Neural cell (in vitro differentiated cells): ENCODE results near the gene UNC45A. TPM values are rescaled to one million over a fixed set of nuclear protein-coding genes. Genes with fewer than 3 reads are reported as not detected.

Source experiments
- H2AFZ ChIP-seq: fragments of 200-600, 300-800 bp; sonication (generic), shearing (Covaris generic); 2 replicates; pipeline ENCODE4 v1.6.0; 2014; ENCODE audit warnings: low read depth, mild to moderate bottlenecking, antibody characterized with exemption, low read length, moderate library complexity
- H3F3A ChIP-seq: fragments of 200-600 bp; shearing (Covaris generic); 2 replicates; pipeline ENCODE4 v1.6.1; 2016; ENCODE audit warnings: mild to moderate bottlenecking, moderate library complexity, mixed read lengths, antibody characterized with exemption, low read length; ENCODE audit not compliant: insufficient read depth, poor library complexity, severe bottlenecking
- H3K27ac ChIP-seq: fragments of 200-600, 300-800 bp; sonication (generic), shearing (Covaris generic); 2 replicates; pipeline ENCODE4 v1.5.1; 2014; ENCODE audit warnings: mild to moderate bottlenecking, low read length, moderate library complexity
- H3K27me3 ChIP-seq: fragments of 300-800, 200-600 bp; sonication (generic), shearing (Covaris generic); 2 replicates; pipeline ENCODE4 v1.6.0; 2014; ENCODE audit warnings: mild to moderate bottlenecking, low read depth, low read length, moderate library complexity; ENCODE audit not compliant: insufficient read depth
- H3K36me3 ChIP-seq: fragments of 300-800, 200-600 bp; sonication (generic), shearing (Covaris generic); 2 replicates; pipeline ENCODE4 v1.5.1; 2014; ENCODE audit warnings: mild to moderate bottlenecking, antibody characterized with exemption, low read length, moderate library complexity; ENCODE audit not compliant: insufficient read depth
- H3K4me2 ChIP-seq: fragments of 300-800, 200-600 bp; sonication (generic), shearing (Covaris generic); 2 replicates; pipeline ENCODE4 v1.6.0; 2014; ENCODE audit warnings: mild to moderate bottlenecking, low read length
- H3K4me3 ChIP-seq: fragments of 300-800, 200-600 bp; sonication (generic), shearing (Covaris generic); 2 replicates; pipeline ENCODE4 v1.5.1; 2014; ENCODE audit warnings: mild to moderate bottlenecking, low read length, moderate library complexity
- H3K79me2 ChIP-seq: fragments of 200-600 bp; shearing (Covaris generic); replicated peaks from 2 replicates; pipeline ENCODE4 v1.6.0; 2014; ENCODE audit warnings: mild to moderate bottlenecking, low read length, moderate library complexity; ENCODE audit not compliant: insufficient read depth
- H3K9ac ChIP-seq: fragments of 300-800, 200-600 bp; sonication (generic), shearing (Covaris generic); 2 replicates; pipeline ENCODE4 v1.6.1; 2016; ENCODE audit warnings: mild to moderate bottlenecking, low read length, mixed read lengths
- H3K9me2 ChIP-seq: fragments of 200-600 bp; shearing (Covaris generic); 2 replicates; pipeline ENCODE4 v1.6.1; 2016; ENCODE audit warnings: mild to moderate bottlenecking, low read length, mixed read lengths; ENCODE audit not compliant: insufficient read depth
- H3K9me3 ChIP-seq: fragments of 200-600, 300-800 bp; sonication (generic), shearing (Covaris generic); 2 replicates; pipeline ENCODE4 v1.6.1; 2016; ENCODE audit warnings: mild to moderate bottlenecking, mixed run types, low read length, moderate library complexity, mixed read lengths
- H4K20me1 ChIP-seq: fragments of 200-600 bp; shearing (Covaris generic); 2 replicates; pipeline ENCODE4 v1.6.1; 2016; ENCODE audit warnings: mild to moderate bottlenecking, mixed run types; ENCODE audit not compliant: insufficient read depth
- EP300 ChIP-seq: fragments of 450-650 bp; conservative IDR thresholded peaks from 2 replicates; pipeline ENCODE4 v1.6.1; 2014; ENCODE audit warnings: antibody characterized with exemption, mild to moderate bottlenecking, moderate library complexity; ENCODE audit not compliant: poor library complexity, severe bottlenecking
- EZH2 ChIP-seq: fragments of 200-600, 300-800 bp; shearing (Covaris generic), sonication (generic); IDR thresholded peaks from 2 replicates; pipeline ENCODE4 v1.6.1; 2014; ENCODE audit warnings: antibody characterized with exemption, low read length, borderline replicate concordance, mild to moderate bottlenecking; ENCODE audit not compliant: insufficient read depth, poor library complexity, severe bottlenecking
- MXI1 ChIP-seq: fragments of 450-650 bp; conservative IDR thresholded peaks from 2 replicates; pipeline ENCODE4 v1.6.1; 2014; ENCODE audit warnings: antibody characterized with exemption, mild to moderate bottlenecking; ENCODE audit not compliant: poor library complexity, severe bottlenecking
- POLR2AphosphoS5 ChIP-seq: IDR thresholded peaks from 2 replicates; pipeline ENCODE4 v1.6.1; 2012
- RAD21 ChIP-seq: fragments of 450-650 bp; conservative IDR thresholded peaks from 2 replicates; pipeline ENCODE4 v1.6.1; 2014; ENCODE audit warnings: antibody characterized with exemption, mild to moderate bottlenecking, moderate library complexity
- SMC3 ChIP-seq: fragments of 450-650 bp; conservative IDR thresholded peaks from 2 replicates; pipeline ENCODE4 v1.6.1; 2014; ENCODE audit warnings: antibody characterized with exemption, mild to moderate bottlenecking, moderate library complexity; ENCODE audit not compliant: poor library complexity
- TAF1 ChIP-seq: IDR thresholded peaks from 2 replicates; pipeline ENCODE4 v1.6.1; 2012; ENCODE audit warnings: low read depth
- polyA plus RNA-seq: library from polyadenylated mRNA; depleted of rRNA; stranded (reverse); fragments of >200 nt; gene quantifications from 2 replicates; pipeline ENCODE4 v1.2.3, GENCODE V29; 2014
- TF ChIP-seq, protein P1 (sequence below): IDR thresholded peaks from 2 replicates; pipeline ENCODE4 v1.6.1; 2012; ENCODE audit warnings: borderline replicate concordance
- TF ChIP-seq, protein P2 (sequence below): fragments of 450-650 bp; IDR thresholded peaks from 2 replicates; pipeline ENCODE4 v1.5.1; 2014; ENCODE audit warnings: antibody characterized with exemption, mild to moderate bottlenecking, moderate library complexity; ENCODE audit not compliant: poor library complexity, severe bottlenecking

UNC45A gene
- polyA plus RNA-seq, 1 donor from 2014 or later = 41.3 TPM

DNA sequence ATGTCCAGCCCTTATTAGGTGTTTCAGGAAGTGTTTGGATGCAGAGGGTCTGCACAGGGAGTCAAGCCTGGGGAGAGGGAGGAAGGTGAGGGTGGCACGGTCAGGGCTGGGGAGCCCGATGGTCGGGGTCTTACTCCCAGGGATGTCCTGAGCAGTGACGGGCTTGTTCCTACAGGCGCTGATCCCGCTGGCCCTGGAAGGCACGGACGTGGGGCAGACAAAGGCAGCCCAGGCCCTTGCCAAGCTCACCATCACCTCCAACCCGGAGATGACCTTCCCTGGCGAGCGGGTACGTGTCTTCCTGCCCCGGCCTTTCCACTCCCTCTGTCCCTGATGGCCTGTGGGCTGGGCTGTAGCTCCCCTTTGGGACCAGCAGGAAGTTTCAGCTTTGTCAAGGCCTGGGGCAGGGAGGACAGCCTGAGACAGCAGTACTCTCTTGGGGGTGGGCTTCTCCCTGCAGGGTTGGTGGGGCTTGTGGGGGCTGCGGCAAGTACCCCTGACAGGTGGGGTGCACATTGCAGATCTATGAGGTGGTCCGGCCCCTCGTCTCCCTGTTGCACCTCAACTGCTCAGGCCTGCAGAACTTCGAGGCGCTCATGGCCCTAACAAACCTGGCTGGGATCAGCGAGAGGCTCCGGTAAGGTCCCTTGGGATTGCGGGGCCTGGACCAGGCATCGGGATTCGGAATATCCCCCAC is 15.0 kb downstream of the UNC45A start:
- no peaks in the 10 kb centered on the region for H3F3A ChIP-seq
- no peaks in the 10 kb centered on the region for H3K27me3 ChIP-seq
- TF ChIP-seq EP300 = no peak
- no peak for TF ChIP-seq TAF1
- TF ChIP-seq POLR2AphosphoS5 = no peak
- TF ChIP-seq, protein P1, sequence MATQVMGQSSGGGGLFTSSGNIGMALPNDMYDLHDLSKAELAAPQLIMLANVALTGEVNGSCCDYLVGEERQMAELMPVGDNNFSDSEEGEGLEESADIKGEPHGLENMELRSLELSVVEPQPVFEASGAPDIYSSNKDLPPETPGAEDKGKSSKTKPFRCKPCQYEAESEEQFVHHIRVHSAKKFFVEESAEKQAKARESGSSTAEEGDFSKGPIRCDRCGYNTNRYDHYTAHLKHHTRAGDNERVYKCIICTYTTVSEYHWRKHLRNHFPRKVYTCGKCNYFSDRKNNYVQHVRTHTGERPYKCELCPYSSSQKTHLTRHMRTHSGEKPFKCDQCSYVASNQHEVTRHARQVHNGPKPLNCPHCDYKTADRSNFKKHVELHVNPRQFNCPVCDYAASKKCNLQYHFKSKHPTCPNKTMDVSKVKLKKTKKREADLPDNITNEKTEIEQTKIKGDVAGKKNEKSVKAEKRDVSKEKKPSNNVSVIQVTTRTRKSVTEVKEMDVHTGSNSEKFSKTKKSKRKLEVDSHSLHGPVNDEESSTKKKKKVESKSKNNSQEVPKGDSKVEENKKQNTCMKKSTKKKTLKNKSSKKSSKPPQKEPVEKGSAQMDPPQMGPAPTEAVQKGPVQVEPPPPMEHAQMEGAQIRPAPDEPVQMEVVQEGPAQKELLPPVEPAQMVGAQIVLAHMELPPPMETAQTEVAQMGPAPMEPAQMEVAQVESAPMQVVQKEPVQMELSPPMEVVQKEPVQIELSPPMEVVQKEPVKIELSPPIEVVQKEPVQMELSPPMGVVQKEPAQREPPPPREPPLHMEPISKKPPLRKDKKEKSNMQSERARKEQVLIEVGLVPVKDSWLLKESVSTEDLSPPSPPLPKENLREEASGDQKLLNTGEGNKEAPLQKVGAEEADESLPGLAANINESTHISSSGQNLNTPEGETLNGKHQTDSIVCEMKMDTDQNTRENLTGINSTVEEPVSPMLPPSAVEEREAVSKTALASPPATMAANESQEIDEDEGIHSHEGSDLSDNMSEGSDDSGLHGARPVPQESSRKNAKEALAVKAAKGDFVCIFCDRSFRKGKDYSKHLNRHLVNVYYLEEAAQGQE = no peak
- no peak for TF ChIP-seq RAD21
- TF ChIP-seq, protein P2, sequence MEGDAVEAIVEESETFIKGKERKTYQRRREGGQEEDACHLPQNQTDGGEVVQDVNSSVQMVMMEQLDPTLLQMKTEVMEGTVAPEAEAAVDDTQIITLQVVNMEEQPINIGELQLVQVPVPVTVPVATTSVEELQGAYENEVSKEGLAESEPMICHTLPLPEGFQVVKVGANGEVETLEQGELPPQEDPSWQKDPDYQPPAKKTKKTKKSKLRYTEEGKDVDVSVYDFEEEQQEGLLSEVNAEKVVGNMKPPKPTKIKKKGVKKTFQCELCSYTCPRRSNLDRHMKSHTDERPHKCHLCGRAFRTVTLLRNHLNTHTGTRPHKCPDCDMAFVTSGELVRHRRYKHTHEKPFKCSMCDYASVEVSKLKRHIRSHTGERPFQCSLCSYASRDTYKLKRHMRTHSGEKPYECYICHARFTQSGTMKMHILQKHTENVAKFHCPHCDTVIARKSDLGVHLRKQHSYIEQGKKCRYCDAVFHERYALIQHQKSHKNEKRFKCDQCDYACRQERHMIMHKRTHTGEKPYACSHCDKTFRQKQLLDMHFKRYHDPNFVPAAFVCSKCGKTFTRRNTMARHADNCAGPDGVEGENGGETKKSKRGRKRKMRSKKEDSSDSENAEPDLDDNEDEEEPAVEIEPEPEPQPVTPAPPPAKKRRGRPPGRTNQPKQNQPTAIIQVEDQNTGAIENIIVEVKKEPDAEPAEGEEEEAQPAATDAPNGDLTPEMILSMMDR = no peak
- TF ChIP-seq MXI1 = no peak
- no peak for TF ChIP-seq EZH2
- TF ChIP-seq SMC3 = no peak
- H3K9ac ChIP-seq = no peak overlapping the region
- H3K79me2 ChIP-seq = no peaks in the 10 kb centered on the region
- no peaks in the 10 kb centered on the region for H3K9me2 ChIP-seq
- H3K36me3 ChIP-seq = no peaks in the 10 kb centered on the region
- H3K9me3 ChIP-seq = no peaks in the 10 kb centered on the region
- no peak overlapping the region for H3K4me3 ChIP-seq
- H3K4me2 ChIP-seq = no peak overlapping the region
- no peak overlapping the region for H2AFZ ChIP-seq
- H4K20me1 ChIP-seq = no peaks in the 10 kb centered on the region
- no peak overlapping the region for H3K27ac ChIP-seq

DNA sequence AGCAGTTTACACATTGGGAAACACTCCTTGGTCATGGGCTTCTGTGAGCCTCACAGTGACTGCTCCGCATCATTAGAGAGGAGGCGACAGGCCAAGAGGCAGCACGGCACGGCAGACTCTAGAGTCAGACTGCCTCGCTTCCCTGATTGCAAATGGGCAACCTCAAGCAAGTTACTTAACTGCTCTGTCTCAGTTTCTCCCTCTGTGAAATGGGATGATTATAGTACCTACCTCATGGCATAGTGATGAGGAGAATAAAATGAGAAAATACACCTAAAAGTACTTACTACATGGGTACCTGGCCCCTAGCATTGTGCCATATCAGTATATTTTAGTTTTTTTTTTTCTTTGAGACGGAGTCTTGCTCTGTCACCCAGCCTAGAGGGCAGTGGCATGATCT is 15.6 kb downstream of the UNC45A start:
- TF ChIP-seq EP300 (no peak), POLR2AphosphoS5 (no peak)
- H3K9me2 ChIP-seq = no peaks in the 10 kb centered on the region
- no peaks in the 10 kb centered on the region for H3K9me3 ChIP-seq
- no peaks in the 10 kb centered on the region for H4K20me1 ChIP-seq
- no peak overlapping the region for H3K27ac ChIP-seq
- H3K4me3 ChIP-seq = no peak overlapping the region
- no peak overlapping the region for H2AFZ ChIP-seq
- no peaks in the 10 kb centered on the region for H3K79me2 ChIP-seq
- H3F3A ChIP-seq = no peaks in the 10 kb centered on the region
- no peak overlapping the region for H3K4me2 ChIP-seq
- peaks cover 1% of the 10 kb centered on the region for H3K27me3 ChIP-seq
- no peak overlapping the region for H3K9ac ChIP-seq
- no peaks in the 10 kb centered on the region for H3K36me3 ChIP-seq
